Ecto neural progenitor cell (in vitro differentiated cells): ENCODE data around the gene ANK3.
A peak's percentile ranks its signal among the peaks of the same experiment; 100 is the strongest.

Source experiments
- DNase-seq: peaks from one replicate; pipeline ENCODE4 v3.0.0-alpha.2; 2018; ENCODE audit warnings: low spot score

ANK3 gene

GRCh38 chr10:60172363-60172990 lies 217.2 kb downstream of the ANK3 start:
- DNase-seq = no peak

GRCh38 chr10:60171436-60172013 lies 218.2 kb downstream of the ANK3 start:
- no peak for DNase-seq

- no peak for DNase-seq
Observed at GRCh38 chr10:60170250-60170649, 219.4 kb downstream of the ANK3 start.

GRCh38 chr10:60169111-60169510 lies 220.6 kb downstream of the ANK3 start:
- no peak for DNase-seq

GRCh38 chr10:60167050-60167449 lies 222.6 kb downstream of the ANK3 start:
- DNase-seq = no peak

GRCh38 chr10:60163786-60164185 lies 225.9 kb downstream of the ANK3 start:
- no peak for DNase-seq

GRCh38 chr10:60162631-60163030 lies 227.0 kb downstream of the ANK3 start:
- DNase-seq = no peak

GRCh38 chr10:60155943-60156683 lies 233.6 kb downstream of the ANK3 start:
- DNase-seq = no peak

- no peak for DNase-seq
Observed at GRCh38 chr10:60155099-60155877, 234.4 kb downstream of the ANK3 start.

GRCh38 chr10:60149003-60149402 lies 240.7 kb downstream of the ANK3 start:
- DNase-seq = no peak

- DNase-seq = no peak
Observed at GRCh38 chr10:60148266-60148840, 241.3 kb downstream of the ANK3 start.

GRCh38 chr10:60147576-60148265 lies 242.0 kb downstream of the ANK3 start:
- DNase-seq = no peak

- no peak for DNase-seq
Observed at GRCh38 chr10:60147025-60147424, 242.7 kb downstream of the ANK3 start.

- DNase-seq = no peak
Observed at GRCh38 chr10:60144099-60144498, 245.6 kb downstream of the ANK3 start.

- no peak for DNase-seq
Observed at GRCh38 chr10:60142736-60143135, 246.9 kb downstream of the ANK3 start.

- no peak for DNase-seq
Observed at GRCh38 chr10:60141896-60142559, 247.6 kb downstream of the ANK3 start.

- peak; percentile 73 for DNase-seq
Observed at GRCh38 chr10:60140651-60141632, 248.7 kb downstream of the ANK3 start.

- no peak for DNase-seq
Observed at GRCh38 chr10:60139798-60140566, 249.7 kb downstream of the ANK3 start.

GRCh38 chr10:60139290-60139689 lies 250.4 kb downstream of the ANK3 start:
- DNase-seq = no peak
